Panc1 (cell line): ENCODE results near the gene NAGA.

Experiments
- POLR2AphosphoS5 ChIP-seq: IDR thresholded peaks from 2 replicates; pipeline ENCODE4 v1.6.1; 2012; ENCODE audit warnings: mild to moderate bottlenecking, low read depth, low read length, moderate library complexity
- TF ChIP-seq, protein P1 (sequence below), 2 experiments: IDR thresholded peaks; 2 replicates each; pipeline ENCODE4 v1.6.1; 2011 to 2012; ENCODE audit warnings: low read depth in 2 of 2, control low read depth in 1 of 2, low read length in 1 of 2, mild to moderate bottlenecking in 1 of 2, moderate library complexity in 1 of 2; ENCODE audit not compliant: insufficient read depth in 1 of 2

DNA sequence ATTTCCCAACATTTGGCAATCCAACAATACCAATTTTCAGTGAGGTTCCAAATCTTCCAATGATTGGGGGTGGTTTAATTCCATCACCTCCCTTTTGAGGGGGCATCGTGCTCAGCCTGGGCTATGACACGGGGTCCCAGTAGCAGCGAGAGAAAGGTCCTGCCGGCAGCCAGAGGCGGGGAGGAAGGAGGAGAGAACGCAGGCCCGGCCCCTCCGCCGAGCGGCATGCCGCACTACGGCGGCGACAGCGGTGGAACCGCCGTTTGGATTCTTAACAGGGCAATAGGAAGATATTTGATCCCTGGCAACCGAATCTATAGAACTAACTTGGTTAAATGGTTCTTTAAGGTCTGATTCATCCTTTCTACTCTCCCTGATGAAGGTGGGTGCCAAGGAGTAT is 38.2 kb upstream of the NAGA start:
- TF ChIP-seq, protein P1, sequence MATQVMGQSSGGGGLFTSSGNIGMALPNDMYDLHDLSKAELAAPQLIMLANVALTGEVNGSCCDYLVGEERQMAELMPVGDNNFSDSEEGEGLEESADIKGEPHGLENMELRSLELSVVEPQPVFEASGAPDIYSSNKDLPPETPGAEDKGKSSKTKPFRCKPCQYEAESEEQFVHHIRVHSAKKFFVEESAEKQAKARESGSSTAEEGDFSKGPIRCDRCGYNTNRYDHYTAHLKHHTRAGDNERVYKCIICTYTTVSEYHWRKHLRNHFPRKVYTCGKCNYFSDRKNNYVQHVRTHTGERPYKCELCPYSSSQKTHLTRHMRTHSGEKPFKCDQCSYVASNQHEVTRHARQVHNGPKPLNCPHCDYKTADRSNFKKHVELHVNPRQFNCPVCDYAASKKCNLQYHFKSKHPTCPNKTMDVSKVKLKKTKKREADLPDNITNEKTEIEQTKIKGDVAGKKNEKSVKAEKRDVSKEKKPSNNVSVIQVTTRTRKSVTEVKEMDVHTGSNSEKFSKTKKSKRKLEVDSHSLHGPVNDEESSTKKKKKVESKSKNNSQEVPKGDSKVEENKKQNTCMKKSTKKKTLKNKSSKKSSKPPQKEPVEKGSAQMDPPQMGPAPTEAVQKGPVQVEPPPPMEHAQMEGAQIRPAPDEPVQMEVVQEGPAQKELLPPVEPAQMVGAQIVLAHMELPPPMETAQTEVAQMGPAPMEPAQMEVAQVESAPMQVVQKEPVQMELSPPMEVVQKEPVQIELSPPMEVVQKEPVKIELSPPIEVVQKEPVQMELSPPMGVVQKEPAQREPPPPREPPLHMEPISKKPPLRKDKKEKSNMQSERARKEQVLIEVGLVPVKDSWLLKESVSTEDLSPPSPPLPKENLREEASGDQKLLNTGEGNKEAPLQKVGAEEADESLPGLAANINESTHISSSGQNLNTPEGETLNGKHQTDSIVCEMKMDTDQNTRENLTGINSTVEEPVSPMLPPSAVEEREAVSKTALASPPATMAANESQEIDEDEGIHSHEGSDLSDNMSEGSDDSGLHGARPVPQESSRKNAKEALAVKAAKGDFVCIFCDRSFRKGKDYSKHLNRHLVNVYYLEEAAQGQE (IDR thresholded peaks at IDR 0.05; ENCODE audit: insufficient read depth in 1 of 2, low read depth in 2 of 2, low read length in 1 of 2) = no peak
- TF ChIP-seq POLR2AphosphoS5 = no peak
